ENCODE measurements around the gene ST7.

The ST7 gene

GRCh38 chr7:117066668-117067067, 113.4 kb downstream of the ST7 start:
- no peak for DNase-seq (ENCODE audit: low read depth in 3 of 3)

GRCh38 chr7:117067340-117067739, 114.0 kb downstream of the ST7 start:
- DNase-seq (ENCODE audit: low read depth in 3 of 3): no peak

DNA sequence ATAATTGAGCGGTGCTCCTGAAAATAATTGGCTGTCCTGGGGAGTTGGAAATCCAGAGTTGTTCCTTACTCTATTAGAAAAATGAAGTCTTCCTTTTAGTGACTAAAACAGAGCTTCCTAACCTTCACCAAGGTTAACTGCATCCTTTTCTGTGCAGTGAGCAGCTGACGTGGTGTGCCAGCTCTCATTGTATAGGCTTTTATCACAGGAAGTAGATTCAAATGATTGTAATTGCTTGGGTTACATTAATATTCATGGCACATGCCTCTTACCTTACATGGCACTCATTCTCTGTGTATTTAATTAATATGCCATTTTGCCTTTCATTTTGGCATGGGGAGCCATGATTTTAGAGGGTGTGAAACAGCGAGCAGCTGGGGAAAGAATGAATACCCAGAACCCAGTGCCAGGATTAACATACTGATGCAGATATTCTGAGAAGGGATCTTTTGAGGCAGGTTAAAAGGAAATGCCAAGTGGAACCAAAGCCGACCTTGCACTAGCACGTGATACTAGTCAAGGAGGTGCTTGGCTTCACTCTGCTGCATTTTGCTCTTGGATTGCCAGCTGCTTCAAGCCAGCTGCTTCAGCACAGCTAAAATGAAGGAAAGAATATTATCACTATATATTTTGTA, 115.3 kb downstream of the ST7 start:
- DNase-seq (ENCODE audit: low read depth in 3 of 3): no peak

DNA sequence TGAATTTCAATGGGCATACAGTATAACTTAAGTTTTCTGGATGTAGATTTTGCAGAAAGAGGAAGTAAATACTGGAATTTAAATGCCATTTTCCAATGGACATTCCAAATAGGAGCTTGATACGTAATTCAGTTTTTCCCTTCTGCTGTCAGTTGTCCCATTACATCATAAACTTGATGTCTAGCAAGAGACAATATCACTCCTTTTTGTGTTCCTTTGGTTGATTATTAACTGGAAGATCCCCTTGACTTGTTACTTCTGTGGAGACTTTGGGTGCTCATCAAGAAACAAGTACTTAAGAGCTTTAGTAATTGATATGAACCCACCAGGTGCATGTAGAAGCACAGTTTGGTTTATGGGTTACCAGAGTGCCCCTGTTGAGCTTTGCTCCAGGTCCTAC, 116.1 kb downstream of the ST7 start:
- DNase-seq (ENCODE audit: low read depth in 3 of 3): no peak

GRCh38 chr7:117071551-117071950, 118.2 kb downstream of the ST7 start:
- no peak for DNase-seq (ENCODE audit: low read depth in 3 of 3)

DNA sequence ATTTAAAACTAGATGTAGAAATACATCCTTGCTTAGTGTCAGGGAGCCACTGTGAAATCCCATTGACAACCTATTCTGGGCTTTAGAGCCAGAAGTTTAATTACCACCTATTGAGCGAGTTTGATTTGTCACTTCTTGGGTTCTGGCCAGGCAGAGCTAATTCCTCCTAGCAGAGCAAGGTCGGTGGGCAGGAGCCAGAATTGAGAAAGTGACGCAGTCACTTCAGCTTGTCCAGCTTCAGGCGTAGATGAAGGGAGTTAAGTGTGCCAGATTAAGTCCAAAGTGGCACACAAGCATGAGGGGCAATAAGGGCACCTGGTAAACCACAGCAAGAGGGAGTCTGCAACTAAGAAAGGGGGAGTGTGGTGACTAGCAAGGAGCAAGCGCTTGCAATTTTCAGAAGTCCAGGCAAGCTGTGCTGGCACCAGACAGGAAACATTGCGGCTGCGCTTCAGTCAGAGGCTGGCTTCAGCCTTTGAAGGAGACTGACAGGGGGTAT, 119.4 kb downstream of the ST7 start:
- no peak for DNase-seq (ENCODE audit: low read depth in 3 of 3)

DNA sequence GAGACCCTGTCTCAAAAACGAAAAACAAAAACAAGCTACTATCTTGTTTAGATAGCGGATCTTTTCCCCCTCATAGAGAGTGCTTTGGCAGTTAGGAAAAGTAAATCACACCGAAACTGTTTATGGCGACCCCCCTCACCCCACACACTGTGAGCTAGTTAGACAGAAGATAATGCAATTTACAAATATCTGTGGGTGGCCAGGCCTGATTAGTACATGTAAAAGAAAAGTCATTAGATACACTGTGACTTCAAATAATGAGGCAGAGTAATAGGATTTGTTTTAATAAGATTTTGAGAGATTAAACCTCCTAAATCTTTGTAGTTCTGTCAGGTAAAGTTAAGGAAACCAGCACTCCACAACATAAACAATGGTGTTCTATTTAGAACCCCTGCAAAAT, 121.1 kb downstream of the ST7 start:
- no peak for DNase-seq (ENCODE audit: low read depth in 3 of 3)

DNA sequence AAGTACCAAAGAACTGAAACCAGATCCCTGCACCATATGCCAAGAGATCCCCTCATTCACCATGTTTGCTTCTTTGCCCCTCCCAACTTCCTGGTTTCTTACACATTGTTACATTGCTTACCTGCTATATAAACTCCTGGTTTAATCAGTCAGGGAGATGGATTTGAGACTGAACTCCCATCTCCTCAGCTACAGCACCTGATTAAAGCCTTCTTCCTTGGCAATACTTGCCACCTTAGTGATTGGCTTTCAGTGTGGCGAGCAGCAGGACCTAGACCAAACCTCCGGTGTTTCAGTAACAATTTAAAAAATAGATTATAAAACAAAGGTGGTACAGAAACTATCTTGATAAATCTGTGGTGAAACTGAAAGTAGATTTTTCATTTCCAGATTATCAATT, 122.6 kb downstream of the ST7 start:
- DNase-seq (ENCODE audit: low read depth in 3 of 3): no peak

GRCh38 chr7:117076426-117076943, 123.2 kb downstream of the ST7 start:
- DNase-seq (ENCODE audit: low read depth in 3 of 3): no peak

GRCh38 chr7:117077658-117078057, 124.4 kb downstream of the ST7 start:
- DNase-seq (ENCODE audit: low read depth in 3 of 3): no peak

DNA sequence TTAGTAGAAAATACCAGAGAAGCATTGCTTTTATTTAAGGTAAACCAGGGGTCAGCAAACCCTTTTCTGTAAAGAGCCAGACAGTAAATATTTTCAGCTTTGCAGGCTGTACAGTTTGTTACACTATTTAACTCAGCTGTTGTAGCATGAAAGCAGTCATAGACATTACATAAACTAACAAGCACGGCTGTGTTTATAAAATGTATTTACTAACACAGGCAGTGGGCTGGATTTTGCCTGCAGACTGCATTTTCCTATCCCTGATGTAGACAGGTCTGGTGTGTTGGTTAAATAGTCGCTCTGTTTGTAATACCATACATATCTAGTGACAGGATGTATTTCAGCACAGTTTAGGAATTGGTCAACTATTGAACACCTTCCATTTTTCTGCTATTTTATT, 129.3 kb downstream of the ST7 start:
- DNase-seq (ENCODE audit: low read depth in 3 of 3): no peak

- DNase-seq (ENCODE audit: low read depth in 3 of 3): no peak
Observed at GRCh38 chr7:117083648-117084047, 130.3 kb downstream of the ST7 start.

- DNase-seq (ENCODE audit: low read depth in 3 of 3): no peak
Observed at GRCh38 chr7:117084286-117084685, 131.0 kb downstream of the ST7 start.

- DNase-seq (ENCODE audit: low read depth in 3 of 3): no peak
Observed at GRCh38 chr7:117085275-117085674, 132.0 kb downstream of the ST7 start.

DNA sequence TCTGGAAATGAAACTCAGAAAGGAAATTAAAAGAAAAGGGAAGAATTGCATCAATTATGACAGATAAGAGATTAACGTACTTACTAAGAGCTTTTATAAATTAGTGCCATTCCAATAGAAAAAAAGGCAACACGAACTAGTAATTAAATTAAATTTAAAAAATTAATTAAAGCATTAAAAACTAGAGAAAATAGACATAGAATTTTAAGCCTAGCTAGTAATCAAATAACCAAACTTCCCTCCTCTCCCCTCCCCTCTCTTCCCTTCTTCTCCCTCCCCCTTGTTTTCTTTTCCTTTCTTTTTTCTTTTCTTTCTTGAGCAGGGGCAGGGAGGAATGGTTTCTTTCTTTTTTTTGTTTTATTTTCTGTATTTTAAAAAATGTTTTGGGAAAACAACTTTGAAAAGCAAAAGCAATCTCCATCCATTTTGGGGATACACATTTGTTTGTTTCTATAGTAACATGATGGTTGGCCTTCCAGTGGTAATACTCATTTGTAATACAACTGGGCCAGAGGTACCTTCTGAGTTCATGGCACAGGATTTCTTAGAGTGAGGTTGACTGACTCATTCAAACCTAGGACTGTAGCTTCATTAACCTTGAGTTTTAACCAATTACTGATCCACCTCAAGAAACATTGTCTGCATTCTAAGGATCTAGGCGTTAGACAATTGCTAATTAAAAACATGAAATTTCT, 132.6 kb downstream of the ST7 start:
- no peak for DNase-seq (ENCODE audit: low read depth in 3 of 3)

- DNase-seq (ENCODE audit: low read depth in 3 of 3): no peak
Observed at GRCh38 chr7:117086788-117087187, 133.5 kb downstream of the ST7 start.

DNA sequence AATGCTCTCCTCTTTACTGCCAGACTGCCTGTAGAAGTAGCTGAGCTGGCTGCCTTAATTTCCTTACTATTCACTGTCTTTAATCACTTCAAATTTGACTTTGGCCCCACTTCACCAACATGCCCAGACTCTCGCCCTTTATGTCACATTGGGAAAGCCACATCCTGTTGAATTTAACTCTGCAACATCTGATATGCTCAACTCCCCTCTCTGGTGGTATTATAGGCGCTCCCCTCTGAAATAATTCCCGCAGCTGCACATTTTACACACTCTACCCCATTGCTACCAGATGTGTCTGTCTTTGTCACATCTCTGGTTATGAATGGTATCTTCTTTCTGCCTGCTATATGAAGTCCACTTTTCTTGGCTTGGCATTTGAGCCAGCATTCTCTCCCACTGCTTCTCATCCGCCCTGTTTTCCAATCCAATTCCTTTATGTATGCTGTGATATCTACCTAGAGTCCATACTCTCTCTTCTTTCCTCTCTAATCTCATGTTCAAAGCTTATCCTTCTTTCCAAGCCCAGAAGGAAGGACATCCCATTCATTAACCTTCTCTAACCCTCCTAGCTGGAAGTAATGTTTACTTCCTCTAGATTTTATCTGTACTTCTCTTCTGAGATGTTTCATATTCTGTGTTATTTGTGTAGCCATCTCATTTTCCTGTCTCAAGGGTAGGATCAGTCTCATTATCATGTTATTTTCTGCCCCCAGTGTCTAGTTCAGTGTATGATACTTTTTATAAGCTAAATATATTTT, 134.5 kb downstream of the ST7 start:
- no peak for DNase-seq (ENCODE audit: low read depth in 3 of 3)

DNA sequence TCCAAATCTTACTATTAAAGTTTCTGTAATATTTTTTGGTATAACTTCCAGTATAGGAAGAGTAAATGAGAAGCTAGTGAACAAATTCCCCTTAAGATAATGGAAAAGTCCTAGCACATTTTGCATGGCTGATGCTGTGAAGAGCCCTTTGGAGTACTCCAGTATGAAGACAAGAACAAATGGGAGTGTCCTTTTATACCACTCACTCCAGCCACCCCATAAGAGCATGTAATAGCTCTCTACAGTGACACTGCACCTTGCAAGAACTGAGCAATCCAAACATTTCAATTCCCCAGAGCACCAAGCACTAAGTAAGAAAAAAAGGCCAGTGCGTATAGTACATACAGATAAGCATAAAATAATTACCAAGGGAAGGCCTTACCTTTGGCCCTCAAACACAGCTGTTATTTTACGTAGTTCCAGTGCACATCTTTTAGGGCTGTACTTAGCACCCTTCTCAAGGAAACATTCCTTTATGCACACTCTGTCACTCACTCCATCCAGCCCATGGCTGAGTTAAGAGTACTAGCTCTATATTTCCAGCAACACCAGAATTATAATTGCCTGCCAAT, 135.4 kb downstream of the ST7 start:
- no peak for DNase-seq (ENCODE audit: low read depth in 3 of 3)

DNA sequence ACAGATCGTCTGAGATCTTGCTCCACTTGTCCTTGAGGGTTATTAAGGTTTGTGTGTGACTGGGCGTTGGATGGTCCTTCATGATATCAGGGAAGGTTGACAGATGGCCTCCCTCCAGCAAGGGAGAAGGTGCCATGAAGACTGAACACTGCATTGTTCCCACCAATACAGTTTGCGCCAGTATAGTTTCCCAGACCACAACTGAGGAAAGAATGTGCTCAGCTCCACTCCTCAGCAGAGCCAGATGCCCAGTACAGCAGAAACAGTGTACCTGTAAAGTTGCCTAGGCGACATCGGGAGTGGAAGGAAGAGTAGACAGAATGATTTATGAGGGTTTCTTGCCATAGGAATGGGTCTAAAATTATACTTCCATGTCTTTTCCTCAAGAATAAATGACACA, 137.5 kb downstream of the ST7 start:
- no peak for DNase-seq (ENCODE audit: low read depth in 3 of 3)

DNA sequence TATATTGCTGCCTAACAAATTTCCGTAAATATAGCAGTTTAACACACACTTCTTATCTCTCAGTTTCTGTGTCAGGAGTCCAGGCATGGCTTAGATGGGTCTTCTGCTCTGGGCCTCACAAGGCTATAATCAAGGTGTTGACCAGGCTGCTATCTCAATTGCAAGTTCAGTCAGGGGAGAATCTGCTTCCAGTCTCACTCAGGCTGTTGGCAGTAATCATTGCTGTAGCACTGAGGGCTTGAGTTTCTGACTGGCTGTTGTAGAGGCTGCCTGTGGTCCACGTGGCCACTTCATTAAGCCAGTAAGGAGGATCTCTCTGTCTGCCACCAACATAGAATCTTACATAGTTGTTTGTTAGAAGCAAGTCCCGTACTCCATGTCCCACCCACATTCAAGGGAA, 138.4 kb downstream of the ST7 start:
- no peak for DNase-seq (ENCODE audit: low read depth in 3 of 3)

DNA sequence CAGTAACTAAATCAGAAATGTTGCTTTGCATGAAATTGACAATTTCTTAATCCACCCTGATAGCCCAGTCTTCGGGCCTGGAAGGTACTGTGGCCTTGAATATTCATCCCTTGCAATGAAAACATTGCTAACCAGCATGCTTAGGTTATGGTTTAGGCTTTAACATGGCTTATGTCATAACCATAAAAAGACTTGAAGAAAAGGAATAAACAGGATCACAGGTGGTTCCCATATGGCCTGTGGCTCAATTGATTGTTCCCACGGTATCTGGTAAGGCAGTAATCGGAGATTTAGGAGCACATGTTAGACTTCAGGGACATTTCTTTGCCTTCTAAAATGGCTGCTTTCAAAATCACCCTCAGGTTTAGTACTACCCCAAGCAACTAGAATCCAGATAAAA, 139.5 kb downstream of the ST7 start:
- no peak for DNase-seq (ENCODE audit: low read depth in 3 of 3)

- DNase-seq (ENCODE audit: low read depth in 3 of 3): no peak
Observed at GRCh38 chr7:117094457-117094856, 141.2 kb downstream of the ST7 start.
